ENCODE measurements around the gene DGKB. TPM values are rescaled to one million over a fixed set of nuclear protein-coding genes. Genes with fewer than 3 reads are reported as not detected.

Gene DGKB
- polyA plus RNA-seq, 2 of the 4 experiments (the other 2 are of a cell fraction) = 0.01 TPM; not detected in 1

DNA sequence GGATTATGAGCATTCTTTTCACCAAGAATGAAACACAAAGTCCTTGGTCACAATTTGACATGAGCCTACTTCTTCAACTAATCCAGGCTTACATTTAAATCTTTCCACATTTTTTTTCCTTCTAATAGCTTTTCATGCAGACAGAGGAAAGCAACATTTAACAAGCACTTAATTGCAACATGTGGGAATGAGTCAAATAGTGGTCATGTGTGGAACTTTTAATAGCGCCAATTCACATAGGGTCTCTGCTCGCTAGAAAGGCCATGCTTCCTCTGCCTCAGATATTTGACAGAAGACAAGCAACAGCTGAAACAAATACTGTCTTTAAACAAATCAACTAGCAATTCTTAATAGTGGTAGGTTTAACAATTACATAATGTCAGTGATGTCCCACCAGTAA lies 627.2 kb downstream of the DGKB start (continued):
- TF ChIP-seq E2F6 (IDR thresholded peaks at IDR 0.05; ENCODE audit: borderline replicate concordance, low read depth) (no peak), EHMT2 (IDR thresholded peaks at IDR 0.05; ENCODE audit: low read depth) (no peak)

DNA sequence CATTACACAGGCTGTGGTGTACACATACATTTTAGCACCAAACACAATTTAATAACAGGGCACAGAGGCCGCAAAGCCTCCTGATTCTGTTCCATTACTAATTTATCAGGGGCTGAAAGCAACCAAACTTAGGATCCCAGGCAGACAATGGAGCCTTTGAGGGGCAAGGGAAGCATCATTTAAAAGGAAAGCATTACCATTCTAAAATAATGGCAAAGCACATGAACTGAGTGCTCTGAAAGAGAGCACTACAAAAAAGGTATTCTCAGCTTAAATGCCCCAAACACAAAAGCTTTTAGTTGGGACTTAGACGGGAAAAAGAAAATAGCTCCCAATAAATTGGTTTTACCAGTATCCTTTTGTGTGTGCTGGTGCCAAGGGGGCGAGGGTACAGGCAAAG lies 631.1 kb downstream of the DGKB start:
- H3K4me2 ChIP-seq = no peak overlapping the region
- CTCF ChIA-PET = no interaction called here
- 16% methylated on average over 3 of the region's 3 CpGs for WGBS (ENCODE audit: missing lambda C conversion rate)
- no peak overlapping the region for H3K4me3 ChIP-seq
- no peak overlapping the region for H3K27ac ChIP-seq
- TF ChIP-seq ZFP36 (IDR thresholded peaks at IDR 0.05; ENCODE audit: borderline replicate concordance, partially characterized antibody) (no peak), JUNB (IDR thresholded peaks at IDR 0.05) (no peak), NPAS2 (CRISPR knock-in tag; IDR thresholded peaks at IDR 0.05; ENCODE audit: borderline replicate concordance) (no peak), FOSL2 (IDR thresholded peaks at IDR 0.05) (no peak), FOSL2 (CRISPR knock-in tag; IDR thresholded peaks at IDR 0.05) (no peak), CTCF (IDR thresholded peaks at IDR 0.05) (no peak), HES2 (IDR thresholded peaks at IDR 0.05) (no peak), NFE2L2 (conservative IDR thresholded peaks at IDR 0.05; ENCODE audit: low read length) (no peak), EHMT2 (IDR thresholded peaks at IDR 0.05; ENCODE audit: low read depth) (no peak), ZC3H11A (IDR thresholded peaks at IDR 0.05) (no peak), JUN (IDR thresholded peaks at IDR 0.05) (no peak), ZNF302 (CRISPR knock-in tag; IDR thresholded peaks at IDR 0.05) (no peak), HEYL (CRISPR knock-in tag; IDR thresholded peaks at IDR 0.05) (no peak), CEBPB (IDR thresholded peaks at IDR 0.05) (no peak)
- TF ChIP-seq, protein P1, sequence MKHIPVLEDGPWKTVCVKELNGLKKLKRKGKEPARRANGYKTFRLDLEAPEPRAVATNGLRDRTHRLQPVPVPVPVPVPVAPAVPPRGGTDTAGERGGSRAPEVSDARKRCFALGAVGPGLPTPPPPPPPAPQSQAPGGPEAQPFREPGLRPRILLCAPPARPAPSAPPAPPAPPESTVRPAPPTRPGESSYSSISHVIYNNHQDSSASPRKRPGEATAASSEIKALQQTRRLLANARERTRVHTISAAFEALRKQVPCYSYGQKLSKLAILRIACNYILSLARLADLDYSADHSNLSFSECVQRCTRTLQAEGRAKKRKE (CRISPR knock-in tag; IDR thresholded peaks at IDR 0.05; ENCODE audit: low read depth) = no peak
- TF ChIP-seq, protein P2, sequence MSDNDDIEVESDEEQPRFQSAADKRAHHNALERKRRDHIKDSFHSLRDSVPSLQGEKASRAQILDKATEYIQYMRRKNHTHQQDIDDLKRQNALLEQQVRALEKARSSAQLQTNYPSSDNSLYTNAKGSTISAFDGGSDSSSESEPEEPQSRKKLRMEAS (IDR thresholded peaks at IDR 0.05) = no peak
- TF ChIP-seq, protein P3, sequence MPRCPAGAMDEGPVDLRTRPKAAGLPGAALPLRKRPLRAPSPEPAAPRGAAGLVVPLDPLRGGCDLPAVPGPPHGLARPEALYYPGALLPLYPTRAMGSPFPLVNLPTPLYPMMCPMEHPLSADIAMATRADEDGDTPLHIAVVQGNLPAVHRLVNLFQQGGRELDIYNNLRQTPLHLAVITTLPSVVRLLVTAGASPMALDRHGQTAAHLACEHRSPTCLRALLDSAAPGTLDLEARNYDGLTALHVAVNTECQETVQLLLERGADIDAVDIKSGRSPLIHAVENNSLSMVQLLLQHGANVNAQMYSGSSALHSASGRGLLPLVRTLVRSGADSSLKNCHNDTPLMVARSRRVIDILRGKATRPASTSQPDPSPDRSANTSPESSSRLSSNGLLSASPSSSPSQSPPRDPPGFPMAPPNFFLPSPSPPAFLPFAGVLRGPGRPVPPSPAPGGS (IDR thresholded peaks at IDR 0.05) = no peak
- TF ChIP-seq, protein P4, sequence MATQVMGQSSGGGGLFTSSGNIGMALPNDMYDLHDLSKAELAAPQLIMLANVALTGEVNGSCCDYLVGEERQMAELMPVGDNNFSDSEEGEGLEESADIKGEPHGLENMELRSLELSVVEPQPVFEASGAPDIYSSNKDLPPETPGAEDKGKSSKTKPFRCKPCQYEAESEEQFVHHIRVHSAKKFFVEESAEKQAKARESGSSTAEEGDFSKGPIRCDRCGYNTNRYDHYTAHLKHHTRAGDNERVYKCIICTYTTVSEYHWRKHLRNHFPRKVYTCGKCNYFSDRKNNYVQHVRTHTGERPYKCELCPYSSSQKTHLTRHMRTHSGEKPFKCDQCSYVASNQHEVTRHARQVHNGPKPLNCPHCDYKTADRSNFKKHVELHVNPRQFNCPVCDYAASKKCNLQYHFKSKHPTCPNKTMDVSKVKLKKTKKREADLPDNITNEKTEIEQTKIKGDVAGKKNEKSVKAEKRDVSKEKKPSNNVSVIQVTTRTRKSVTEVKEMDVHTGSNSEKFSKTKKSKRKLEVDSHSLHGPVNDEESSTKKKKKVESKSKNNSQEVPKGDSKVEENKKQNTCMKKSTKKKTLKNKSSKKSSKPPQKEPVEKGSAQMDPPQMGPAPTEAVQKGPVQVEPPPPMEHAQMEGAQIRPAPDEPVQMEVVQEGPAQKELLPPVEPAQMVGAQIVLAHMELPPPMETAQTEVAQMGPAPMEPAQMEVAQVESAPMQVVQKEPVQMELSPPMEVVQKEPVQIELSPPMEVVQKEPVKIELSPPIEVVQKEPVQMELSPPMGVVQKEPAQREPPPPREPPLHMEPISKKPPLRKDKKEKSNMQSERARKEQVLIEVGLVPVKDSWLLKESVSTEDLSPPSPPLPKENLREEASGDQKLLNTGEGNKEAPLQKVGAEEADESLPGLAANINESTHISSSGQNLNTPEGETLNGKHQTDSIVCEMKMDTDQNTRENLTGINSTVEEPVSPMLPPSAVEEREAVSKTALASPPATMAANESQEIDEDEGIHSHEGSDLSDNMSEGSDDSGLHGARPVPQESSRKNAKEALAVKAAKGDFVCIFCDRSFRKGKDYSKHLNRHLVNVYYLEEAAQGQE (IDR thresholded peaks at IDR 0.05) = no peak
- DNase-seq (ENCODE audit: low read depth in 1 of 2, low spot score in 1 of 2) (no peak), FAIRE-seq (no peak), ATAC-seq (no peak)
- POLR2A ChIA-PET = no interaction called here
- no peaks in the 10 kb centered on the region for H3K4me1 ChIP-seq
- H3K9me3 ChIP-seq = no peaks in the 10 kb centered on the region

All from A549 (cell line).